Breast epithelium (tissue), 3 donors: ENCODE data around the gene GPR62.

Source experiments
- CTCF ChIP-seq, 3 donors: fragments of 450-650 bp; IDR thresholded peaks; one replicate each; pipeline ENCODE4 v1.5.1; 2016 to 2017; ENCODE audit warnings: antibody characterized with exemption in 3 of 3, mild to moderate bottlenecking in 3 of 3, moderate library complexity in 3 of 3
- POLR2A ChIP-seq: fragments of 450-650 bp; IDR thresholded peaks from one replicate; pipeline ENCODE4 v1.6.1; 2016; ENCODE audit warnings: antibody characterized with exemption, mild to moderate bottlenecking, moderate library complexity
- POLR2AphosphoS5 ChIP-seq, 3 donors: sonication (generic); formaldehyde crosslinking; IDR thresholded peaks; one replicate each; pipeline ENCODE4 v1.6.1; 2017; ENCODE audit warnings: antibody characterized with exemption in 3 of 3

GRCh38 chr3:51928438-51928837 lies 26.7 kb upstream of the GPR62 start:
- no peak for TF ChIP-seq POLR2AphosphoS5 (IDR thresholded peaks at IDR 0.05)
- TF ChIP-seq CTCF (IDR thresholded peaks at IDR 0.05) = no peak
- TF ChIP-seq POLR2A = no peak
